ENCODE results near the gene OR6B1.

Gene OR6B1

DNA sequence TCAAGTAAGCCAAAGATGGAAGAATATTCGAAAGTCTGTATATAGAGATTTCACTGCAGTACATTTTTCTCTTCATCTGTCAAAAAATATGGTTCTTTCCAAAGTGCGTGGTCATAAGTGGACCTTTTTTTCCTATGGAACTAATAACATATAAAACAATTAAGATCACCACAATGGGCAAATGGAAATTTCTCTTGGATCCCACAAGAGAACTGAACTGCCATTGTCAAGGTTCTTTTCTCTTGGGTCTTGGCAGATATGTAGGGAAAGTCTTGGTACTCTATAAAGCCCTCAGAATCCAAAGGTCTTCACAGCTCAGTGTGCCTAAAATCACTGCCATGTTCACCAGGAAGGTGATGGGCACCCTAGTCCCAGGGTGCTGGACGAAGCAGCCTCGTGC, at the start of gene OR6B1:
Gene OR6B1, plus strand, starts transcription at position 301 of the 400 bp plus-strand sequence. CDS start 3,677 bp downstream, outside the sequence.
- DNase-seq = no peak

DNA sequence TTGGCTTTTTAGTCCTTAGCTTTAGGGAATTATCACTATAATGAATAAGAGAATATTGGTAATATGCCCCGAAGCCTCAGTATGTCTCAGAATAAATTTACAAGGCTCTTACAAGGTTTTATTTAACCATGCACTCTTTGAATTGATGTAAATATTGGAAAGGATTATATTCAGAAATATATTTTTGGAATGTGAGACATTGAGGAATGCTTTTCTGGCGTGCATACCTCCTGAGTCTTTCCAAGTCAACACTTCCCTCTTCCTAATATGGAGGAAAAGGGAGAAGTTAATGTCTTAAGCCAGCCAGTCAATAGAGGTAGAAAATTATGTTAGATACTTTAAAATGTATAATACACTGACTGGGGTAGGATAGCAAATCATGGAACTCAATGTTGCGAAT, 46.7 kb upstream of the OR6B1 start:
- no peak for DNase-seq

DNA sequence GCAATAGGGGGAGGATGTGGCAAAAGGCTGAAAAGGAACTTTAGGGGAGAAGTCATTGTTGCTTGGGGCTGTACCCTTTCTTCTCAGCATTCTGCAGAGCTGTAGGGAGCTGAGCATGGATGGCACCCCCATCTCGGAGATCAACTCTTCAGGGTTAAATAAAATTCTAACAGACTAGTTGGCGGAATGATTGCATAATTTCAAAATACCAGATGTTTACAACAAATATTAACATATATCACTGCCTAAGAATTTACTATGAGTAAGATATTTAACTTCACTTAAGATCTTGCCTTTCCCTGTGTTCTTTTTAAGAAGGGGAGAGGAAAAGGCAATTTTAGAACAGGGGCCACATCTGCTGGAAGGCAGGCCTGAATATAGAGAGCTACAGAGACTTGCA, 46.0 kb upstream of the OR6B1 start:
- no peak for DNase-seq

DNA sequence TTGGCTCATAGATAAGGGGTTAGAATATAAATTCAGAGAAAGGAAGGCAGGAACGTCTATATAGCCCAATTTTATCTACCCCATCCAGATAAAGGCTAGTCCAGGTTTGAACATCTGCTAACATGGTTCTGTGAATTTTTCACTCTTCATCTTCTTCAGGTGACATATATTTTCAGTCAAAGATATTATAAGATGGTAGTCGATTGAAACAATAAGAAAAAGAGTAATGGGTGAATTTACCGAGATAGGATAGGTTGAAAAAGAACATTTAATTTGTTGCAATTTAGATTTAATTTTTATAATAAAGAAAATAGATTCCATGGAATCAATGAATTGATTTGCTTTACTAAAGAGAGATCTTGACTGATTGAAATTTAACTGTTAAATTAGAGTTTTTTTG, 45.6 kb upstream of the OR6B1 start, which contains the start of gene OR2F1:
Gene OR2F1, plus strand, starts transcription at position 301 of the 400 bp plus-strand sequence. CDS start 5,127 bp downstream, outside the sequence.
- no peak for DNase-seq

DNA sequence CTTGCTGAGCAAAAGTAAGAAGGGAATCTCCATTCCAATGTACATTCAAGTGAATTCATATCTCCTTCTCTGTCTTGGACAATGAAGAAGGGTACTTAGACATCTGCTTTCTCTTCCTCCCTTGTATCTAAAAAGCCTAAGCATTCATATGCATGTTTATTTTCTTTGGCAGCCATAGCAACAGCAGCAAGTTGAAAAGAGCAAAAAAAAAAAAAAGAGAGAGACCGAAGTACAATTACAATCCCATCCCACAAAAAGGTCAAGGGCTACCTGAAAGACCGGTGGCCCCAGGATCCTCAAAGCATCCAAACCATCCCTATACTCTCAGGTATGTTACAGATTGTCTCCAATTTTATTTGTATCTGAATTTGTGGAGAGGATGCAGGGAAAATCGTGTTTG, 41.3 kb upstream of the OR6B1 start:
- no peak for DNase-seq

DNA sequence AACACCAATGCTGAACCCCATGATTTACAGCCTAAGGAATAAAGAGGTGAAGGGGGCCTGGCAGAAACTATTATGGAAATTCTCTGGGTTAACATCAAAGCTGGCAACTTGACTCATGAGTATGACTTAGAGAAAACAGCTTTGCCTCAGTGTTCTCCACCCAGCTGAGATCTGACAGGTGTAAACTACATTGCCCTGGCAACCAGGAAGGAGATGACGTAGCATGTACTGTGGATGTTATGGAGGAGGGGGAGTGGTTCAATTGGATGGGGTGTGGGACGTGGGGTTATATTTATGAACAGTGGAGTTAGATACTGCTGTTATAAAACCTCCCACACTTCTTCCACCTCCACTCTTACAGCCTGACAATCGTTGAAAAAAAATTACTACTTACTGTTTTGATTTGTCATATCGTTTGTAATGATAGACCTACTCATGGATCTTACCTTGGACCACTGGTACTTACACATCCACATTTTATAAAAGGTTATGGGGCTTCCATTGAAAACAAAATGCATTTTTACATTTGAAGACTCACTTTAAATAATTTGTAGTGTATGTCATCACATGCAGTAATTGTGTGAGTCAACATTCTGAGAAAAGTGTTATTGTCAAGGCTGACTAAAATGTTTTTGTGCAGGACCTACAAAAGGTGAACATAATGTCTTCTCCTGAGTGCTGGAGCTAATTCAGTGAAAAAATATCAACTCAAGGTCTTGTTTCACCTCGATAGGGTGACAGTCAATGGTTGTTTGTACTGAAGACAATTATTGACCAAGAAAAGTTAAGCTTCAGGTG, 39.1 kb upstream of the OR6B1 start:
- DNase-seq = no peak

DNA sequence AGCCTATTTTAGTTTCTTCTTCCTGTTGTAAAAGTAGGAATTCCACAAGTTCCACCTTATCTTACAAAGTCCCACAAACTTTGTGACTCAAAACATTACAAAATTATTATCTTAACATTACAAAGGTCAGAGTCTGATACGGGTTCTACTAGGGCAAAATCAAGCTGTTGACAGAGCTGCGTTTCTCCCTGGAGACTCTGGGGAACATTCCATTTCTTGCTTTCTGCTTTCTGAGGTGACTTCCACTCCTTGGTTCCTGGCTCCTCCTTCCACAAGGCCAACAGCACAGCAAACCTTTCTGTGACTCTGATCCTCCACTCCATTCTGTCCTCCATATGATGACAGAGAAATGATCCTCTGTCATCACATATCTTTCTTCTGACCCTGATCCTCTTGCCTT, 34.8 kb upstream of the OR6B1 start:
- no peak for DNase-seq

DNA sequence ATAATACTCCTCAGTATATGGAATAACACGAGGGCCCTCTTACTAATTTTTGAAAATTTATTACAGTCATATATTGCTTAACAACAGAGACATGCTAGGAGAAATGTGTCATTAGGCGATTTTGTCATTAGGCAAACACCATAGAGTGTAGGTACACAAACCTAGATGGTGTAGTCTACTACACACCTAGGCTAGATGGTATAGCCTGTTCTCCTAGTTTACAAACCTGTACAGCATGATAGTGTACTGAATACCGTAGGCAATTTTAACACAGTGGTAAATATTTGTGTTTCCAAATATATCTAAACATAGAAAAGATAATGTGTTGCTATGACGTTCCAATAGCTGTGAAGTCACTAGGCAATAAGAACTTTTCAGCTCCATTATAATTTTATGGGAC, 32.7 kb upstream of the OR6B1 start:
- no peak for DNase-seq

DNA sequence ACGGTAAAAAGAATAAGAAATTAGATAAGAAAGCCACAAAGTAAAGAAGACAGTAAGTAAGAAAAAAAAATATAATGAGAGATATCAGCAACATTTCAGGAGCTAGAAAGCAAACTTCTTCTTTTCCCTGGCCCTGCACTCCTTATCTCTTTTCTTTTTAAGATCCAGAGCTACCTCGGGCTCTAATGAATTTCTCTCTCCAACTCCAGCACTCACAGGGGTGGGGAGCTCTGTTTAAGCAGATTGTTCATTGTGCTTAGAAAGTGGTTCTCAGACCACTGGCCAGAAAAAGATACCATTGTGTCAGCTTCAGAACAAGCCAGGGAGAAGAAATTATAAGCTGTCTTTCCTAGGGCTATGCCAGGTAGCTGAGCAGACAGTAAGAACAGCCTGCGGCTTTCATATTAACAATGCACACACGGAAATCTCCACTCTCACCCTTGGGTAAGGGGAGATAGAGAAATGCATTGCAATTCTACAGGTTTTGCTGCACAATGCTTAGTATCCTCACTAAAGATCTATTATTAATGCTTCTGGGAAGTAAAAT, 26.2 kb upstream of the OR6B1 start:
- DNase-seq = no peak

DNA sequence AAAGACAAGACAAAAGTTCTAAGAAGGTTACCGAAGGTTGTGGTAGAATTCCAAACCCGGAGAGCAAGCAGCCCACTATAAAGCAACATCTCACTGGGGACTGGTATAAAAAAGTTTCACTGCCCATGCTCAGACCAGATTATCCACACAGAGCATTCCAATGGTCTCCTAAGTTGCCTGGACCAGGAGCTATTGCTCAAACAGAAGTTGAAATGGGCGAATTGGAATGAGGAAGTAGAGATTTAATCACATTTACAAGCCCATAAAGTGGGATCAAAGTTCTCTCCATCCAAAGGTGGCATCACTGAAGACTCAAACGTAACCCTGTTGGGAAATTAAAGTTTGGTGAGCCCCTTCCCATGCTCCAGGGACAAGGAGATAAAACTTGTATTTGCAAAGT, 25.7 kb upstream of the OR6B1 start:
- no peak for DNase-seq

DNA sequence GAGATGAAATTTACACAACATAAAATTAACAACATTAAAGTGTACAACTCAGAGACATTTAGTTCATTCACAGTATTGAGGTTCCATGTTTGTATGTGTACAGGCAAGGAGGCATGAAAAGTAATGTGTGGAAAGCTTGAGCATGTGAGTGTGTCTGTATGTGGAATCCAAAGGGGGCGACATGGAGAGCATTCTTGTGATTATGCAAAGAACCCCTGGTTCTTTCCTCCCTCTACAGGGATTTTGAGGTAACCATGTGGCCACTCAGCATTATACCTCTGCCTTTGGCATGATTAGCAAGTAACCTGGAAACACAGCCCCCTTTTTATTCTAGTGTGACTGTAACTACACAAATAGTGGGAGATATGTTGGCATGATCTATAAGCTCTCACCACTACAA, 24.5 kb upstream of the OR6B1 start:
- no peak for DNase-seq

DNA sequence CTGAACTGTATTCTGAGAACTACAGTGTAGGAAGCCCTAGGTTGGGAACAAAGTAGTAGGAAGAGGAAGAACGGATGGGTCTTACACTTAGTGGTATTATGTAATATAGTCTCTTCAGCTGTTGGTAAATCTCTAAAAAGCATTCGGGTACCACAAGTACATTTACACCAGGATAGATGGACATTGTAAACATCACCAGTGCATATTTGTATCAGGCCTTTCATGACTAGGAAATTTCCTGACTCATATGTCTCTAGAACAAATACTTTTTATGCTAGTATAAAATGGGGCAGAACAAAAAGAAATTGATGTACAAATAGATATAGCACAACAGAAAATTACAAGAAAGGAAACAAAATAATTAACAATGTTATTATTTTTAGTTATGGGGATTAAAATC, 21.5 kb upstream of the OR6B1 start:
- DNase-seq = no peak

DNA sequence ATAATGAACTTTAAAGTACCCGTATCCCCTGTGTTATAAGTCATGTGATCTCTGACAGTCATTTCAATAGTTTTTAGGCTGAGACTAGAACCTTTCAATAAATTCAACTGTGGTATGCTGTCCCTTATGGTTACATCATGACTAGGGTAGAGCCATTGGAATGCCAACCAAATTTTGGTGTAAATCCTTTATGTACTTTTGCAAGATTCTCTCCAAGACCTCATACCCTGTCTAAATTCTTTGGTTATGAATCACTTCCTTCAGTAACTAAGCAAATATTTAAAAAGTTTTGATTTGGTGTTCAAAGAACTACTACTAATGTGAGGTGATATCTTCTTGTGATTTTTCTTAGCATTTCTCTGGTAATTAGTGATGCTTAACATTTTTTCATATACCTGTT, 20.8 kb upstream of the OR6B1 start:
- no peak for DNase-seq

DNA sequence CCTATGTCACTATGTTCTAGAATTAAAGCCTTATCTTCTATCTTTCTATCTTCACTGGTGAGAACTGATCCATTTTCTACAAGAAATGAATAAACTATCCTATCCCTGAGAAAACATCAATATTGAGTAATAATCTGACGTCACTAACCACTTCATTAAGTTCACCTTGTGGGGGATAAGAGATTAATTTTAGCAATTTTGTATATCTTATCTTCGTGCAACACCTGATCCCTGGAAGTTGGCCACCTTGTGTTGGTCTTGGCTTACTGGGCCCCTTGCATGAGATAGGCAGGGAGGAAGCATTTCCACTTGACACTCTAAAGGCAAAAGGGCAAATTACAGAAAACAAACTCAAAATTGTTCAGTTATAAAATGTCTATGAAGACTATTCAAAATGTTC, 20.1 kb upstream of the OR6B1 start:
- no peak for DNase-seq

DNA sequence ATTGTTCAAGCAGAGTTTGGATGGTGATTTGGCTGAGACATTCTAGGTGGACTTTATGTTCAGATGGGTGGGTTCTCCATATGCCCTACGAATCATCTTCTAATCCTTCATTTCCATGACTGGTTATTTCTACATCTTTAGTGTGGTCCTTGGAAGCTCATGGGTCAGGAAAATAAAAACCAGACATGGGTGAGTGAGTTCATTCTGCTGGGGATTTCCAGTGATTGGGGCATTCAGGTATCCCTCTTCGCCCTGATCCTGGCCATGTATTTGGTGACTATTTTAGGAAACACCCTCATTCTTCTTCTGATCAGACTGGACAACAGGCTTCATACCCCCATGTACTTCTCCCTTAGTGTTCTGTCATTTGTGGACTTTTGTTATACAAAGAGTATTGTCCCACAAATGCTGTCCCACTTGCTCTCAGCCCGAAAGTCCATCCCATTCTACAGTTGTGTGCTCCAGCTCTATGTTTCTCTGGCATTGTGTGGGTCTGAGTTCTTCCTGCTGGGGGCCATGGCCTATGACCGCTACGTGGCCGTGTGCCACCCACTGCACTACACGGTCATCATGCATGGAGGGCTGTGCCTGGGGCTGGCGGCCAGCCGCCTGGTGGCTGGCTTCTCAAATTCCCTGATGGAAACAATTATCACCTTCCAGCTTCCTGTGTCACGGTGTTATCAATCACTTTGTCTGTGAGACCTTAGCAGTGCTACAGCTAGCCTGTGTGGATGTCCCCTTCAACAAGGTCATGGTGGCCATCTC, 19.2 kb upstream of the OR6B1 start:
- no peak for DNase-seq

DNA sequence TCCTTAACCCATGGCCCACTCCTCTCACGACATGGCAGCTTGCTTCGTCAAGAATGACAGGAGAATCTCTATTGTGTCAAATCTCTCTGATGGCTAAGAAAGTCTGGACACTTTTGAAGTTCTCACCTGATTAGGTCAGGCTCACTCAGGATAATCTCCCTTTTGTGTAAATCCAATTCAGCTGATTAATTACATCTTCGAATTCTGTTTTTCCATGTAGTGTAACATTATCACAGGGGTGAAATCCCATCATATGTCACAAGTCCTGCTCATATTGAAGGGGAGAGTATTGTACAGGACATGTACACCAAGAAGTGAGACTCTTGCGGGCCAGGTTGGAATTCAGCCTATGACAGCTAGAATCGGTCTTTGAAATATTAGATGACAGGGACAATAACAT, 16.2 kb upstream of the OR6B1 start:
- no peak for DNase-seq

DNA sequence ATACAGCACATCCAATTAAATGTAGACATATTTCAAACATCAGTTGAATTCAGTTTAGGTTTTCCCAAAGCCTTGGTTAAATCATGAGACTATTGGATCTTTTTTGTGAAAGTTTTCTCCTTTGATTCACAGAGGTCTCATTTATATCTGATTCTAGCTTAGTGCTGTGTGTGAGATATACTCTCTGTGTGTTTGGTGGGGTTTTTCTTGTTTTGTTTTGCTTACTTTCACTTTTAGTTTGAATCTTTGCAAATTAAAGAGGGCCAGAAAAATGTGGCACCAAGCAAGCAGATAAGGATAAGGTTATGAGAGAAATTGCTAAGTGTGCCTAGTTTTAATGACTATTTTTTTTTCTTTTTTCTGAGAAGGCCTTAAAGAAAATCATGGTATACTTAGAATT, 12.6 kb upstream of the OR6B1 start:
- no peak for DNase-seq

DNA sequence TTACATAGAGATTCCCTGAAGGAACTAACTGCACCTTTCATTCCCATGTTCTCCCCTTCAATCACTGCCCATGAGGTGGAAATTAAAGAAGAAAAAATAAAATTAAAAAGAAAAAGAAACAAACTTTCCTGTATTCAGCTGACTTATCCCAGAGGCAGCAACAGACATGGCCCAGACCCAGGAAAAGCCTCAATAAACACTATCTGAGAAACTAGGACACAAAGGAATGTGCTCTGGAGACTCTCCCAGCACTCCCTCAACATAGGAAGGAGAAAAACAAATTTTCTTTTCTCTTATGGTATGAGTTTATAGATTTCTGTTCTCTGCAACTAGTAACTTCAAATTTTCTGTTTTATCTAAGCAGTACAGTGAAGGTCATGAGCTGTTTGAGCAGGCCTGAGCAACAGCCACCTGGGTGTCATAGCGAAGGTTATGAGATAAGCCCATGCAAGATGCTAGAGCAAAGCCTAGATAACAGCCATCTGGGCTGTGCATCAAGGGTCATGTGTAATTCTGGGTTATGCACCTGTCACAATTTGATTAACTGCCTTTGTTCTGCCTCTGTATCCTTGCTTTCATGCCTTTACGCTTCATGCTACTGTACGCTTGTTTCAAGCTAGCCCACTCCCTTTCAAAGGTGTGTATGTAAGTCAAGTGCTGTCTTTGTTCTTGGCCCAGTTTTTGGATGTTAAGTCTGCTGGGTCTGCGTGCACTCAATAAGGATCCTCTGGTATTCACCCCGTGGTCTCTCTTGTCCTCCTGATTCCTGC, 11.0 kb upstream of the OR6B1 start:
- no peak for DNase-seq

DNA sequence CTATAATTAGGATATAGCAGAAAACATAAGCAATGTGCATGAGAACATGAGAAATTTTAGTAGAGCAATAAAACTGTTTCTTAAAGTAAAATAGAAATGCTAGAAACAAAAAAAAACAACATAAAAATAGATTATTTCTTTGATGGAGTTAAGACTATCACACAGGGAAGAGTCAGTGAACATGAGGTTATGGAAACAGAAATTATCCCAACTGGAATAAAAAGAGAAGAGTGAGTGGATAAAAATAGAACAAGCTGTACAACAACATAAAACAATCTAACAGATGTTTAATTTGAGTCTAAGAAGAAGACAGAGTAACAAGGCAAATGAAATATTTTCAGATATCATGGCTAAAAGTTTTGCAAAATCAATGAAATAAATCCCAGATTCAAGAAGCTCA, 7.5 kb upstream of the OR6B1 start:
- no peak for DNase-seq

DNA sequence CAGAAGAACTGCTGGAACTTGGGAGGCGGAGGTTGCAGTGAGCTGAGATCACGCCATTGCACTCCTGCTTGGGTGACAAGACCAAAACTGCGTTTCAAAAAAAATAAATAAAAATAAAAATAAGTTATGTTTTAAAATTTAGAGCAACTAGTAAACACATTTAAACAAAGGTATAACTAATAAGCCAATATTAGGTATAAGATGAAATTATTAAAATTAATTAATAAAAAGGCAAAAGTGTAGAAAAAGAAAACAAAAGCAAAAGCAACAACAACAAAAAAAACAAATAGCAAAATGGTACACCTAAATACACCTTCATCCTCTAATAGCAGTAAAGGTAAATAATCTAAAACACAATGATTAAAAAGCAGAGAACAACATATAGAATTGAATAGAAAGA, 6.2 kb upstream of the OR6B1 start:
- no peak for DNase-seq

DNA sequence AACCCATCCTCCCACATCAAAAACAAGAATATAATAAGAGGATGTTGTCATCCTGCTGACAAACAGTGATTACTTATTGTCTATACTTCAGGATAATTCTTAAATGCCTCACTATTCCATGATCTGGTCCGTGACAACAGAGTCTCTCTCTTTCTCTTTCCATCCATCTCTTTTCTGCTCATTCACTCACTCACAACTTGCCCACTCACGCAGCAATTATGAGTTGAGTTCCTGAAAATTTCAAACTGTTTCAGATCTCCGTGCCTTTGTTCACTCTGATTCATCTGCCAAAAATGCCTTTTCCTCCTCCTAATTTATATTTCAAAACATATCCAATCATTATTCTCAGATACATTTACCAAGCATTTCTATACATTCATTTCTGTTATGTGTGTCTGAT, 1.4 kb downstream of the OR6B1 start:
- no peak for DNase-seq

DNA sequence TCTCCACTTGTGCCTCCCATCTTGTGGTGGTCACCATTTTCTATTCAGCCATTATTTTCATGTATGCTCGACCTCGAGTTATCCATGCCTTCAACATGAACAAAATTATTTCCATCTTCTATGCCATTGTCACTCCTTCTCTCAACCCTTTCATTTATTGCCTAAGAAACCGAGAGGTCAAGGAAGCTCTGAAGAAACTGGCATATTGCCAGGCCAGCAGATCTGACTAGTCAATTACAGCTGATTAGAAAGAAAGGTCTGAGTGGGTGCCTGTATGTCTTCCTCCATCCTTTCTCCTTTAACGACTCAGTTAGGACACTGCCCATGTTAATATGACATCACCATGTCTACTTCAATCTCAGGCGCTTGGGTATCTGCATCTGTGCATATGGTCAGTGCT, 4.6 kb downstream of the OR6B1 start:
- no peak for DNase-seq

DNA sequence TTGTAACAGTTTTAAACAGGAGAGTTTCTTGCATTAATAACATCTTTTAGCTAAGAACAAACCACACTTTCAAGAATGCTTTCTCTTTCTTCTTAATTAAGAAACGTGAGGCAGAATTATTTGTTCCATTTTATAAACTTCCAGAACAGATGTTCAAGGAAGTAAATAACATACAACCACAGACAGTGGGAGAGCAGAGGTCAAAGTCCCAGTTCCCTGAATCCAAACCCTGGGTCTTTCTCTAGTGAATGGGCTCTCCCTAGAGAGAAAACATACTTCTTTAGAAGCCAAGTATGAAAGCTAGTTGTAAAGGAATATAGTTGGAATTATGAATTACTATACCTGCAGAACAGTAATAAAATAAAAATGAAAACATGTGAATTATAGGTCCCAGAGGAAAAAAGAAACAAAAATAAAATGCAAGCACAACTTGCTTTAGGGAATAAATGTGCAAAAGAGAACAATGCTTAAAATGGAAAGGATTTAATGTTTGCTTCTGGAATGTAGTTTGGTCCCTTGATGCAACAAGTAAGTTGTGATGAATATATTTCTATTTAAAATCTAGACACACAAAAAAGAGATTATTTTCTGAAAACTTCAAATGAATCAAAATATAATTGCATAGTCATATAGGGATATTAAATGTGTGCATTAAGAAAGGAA, 6.0 kb downstream of the OR6B1 start:
- DNase-seq = no peak

Data from activated CD4-positive, alpha-beta T cell treated with anti-CD3 and anti-CD28 coated beads for 1 hour (primary cell).